ENCODE measurements around the gene GSE1. TPM values are rescaled to one million over a fixed set of nuclear protein-coding genes. Genes with fewer than 3 reads are reported as not detected.

The GSE1 gene
- 7.0 and 10.1 TPM in 2 replicates for total RNA-seq (2014; rRNA removed; shearing (Covaris generic))

DNA sequence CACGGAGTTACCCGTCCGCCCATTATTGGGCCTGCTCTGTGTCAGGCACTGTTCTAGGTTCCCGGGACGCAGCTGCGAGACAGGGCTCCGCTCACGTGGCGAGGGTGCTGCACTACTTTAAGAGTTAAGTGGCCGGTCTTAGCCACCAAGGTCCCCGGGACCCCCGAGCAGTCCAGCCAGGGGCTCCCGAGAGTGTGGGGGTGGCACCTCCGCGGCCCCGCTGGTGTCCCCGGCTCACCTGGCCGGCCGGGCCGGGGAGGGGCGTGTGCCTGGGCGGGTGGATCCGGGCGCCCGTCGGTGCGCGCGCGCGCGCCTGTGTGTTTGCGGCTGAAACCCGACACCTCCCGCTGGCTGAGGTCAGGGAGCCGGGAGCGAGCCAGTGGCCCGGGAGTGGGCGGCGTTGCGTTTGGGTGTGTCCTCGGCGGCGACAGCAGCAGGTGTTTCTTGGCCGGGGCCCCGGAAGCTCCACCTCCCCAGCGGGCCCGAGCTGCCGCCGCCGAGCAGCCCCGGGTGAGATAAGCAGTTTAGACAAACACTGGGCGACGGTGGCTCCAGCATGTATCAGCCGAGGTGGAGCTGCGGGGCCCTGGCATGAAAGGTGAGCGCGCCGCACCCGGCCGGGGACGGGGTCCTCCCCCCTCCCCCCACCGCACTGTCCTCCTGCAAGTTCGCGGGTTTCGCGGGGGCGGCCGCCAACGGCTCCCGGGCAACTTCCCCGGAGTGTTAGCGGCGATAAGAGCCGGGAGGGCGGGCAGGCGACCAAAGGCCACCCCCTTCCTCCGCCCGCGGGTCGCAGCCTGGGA lies at the start of gene GSE1:
Gene GSE1 (plus strand): TSS at position 522 of the 803 bp plus-strand sequence. CDS start 70 bp downstream, at position 592.
- DNase-seq (ENCODE audit: low read depth): peak; percentile 81

GRCh38 chr16:85563515-85564276 lies 49.4 kb upstream of the GSE1 start:
- DNase-seq (ENCODE audit: low read depth): peak; percentile 82

DNA sequence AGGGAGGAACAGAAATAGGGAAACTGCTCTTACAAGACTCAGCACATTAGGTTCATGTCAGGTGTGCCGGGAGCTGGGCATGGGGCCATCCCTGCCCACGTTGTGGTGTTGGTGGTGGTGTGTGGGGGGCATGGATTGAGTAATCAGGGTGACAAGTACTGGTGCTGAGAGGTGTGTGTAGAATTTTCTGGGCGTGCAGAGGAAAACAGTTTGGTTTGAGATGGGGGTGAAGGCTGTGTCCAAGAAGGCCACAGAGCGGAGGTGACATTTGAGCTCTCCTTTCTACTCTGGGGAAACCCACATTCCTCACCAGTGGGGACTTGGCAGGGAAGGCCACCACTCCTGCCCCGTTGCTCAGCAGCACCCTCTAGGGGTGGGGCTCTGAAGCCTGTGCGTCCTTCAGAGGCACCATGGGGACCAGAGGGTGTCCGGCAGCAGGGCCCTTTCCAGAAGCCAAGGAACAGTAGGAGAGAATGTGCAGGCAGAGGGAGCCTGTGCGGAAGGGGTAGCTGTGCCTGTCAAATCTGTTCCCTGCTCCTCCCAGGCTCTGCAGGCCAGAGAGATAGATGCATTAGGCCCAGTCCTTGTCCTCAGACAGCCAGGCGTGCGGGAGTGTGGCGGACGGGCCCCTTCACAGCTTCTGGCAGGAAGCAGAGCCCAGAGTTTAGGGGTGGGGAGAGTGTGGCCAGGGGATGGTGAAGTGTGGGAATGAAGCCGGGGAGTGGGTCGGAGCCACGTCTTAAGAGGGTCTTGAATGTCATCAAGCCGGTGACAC lies 48.7 kb upstream of the GSE1 start:
- DNase-seq (ENCODE audit: low read depth): no peak

DNA sequence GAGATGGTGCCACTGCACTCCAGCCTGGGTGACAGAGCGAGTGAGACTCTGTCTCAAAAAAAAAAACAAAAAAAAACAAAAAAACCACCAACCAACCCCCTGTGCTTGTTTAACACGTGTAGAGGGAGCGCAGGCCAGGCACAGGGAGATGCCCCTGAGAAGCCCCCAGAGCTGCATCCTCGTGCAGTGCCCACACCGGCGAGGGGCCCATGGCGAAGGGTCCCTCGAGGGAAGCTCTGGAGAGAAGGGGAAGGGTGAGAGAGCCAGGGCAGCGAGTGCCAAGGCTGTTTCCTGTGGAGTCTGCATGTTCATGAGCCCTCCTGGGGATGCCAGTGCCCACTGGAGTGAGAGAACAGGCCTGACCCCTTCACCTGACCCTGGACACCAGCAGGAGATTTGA lies 47.8 kb upstream of the GSE1 start:
- DNase-seq (ENCODE audit: low read depth): no peak

DNA sequence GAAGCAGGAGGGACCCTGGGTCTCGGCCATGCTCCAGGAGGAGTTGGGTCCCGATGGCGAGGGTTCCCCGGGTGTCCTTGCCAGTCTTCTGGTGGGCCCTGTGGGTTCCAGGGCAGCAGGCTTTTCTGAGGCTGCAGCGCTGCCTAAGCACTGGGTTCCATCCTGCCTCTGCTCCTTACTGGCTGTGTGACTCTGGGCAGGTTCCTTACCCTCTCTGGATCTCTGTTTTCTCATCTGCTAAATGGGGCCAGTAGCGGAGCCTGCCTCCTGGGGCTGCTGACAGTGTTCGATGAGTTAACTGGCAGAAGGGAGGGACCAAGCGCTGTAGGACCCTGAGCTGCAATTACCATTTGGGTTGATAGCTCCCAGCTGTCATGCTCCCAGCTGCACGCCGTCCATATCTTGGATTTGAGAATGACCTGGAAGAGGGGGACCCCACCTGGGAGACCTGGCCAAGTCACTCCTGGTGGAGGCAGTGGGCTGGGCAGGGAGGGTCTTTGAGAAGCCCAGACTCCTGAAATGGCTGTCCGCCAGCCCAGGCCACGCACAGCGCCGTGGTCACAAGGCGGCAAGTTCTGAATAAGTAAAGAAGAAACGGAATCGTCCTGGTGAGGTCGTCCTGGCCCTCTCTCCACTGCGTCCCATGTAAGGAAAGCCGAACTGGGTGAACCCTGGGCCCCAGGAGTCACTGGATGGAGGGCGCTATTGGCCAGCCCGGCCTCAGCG lies 47.2 kb upstream of the GSE1 start:
- DNase-seq (ENCODE audit: low read depth): no peak

DNA sequence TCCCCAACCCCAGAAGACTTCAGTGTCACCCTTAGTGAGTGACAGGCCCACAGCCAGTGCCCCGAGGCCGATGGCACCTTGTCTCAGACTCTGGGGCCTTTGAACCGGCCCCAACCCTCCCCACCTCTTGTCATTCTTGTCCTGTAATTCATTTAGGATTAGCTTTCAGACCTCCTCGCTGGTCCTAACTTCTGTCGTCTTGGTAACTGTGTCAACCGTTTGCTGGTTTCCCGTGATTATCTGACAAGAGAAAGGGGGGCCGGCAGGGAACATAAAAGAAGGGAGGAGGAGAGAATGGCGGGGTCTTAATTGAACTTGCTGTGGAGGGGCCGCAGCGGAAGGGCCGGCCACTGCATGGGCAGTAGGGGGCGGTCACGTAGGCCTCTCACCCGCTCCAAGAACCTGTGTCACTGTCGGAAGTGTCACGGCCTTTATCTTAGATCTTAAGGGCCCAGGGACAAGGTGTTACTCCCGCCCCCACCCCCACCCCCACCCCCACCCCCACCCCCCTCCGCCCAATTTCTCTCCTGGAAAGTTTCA lies 46.5 kb upstream of the GSE1 start:
- no peak for DNase-seq (ENCODE audit: low read depth)

GRCh38 chr16:85567101-85567866 lies 45.8 kb upstream of the GSE1 start:
- DNase-seq (ENCODE audit: low read depth): no peak

DNA sequence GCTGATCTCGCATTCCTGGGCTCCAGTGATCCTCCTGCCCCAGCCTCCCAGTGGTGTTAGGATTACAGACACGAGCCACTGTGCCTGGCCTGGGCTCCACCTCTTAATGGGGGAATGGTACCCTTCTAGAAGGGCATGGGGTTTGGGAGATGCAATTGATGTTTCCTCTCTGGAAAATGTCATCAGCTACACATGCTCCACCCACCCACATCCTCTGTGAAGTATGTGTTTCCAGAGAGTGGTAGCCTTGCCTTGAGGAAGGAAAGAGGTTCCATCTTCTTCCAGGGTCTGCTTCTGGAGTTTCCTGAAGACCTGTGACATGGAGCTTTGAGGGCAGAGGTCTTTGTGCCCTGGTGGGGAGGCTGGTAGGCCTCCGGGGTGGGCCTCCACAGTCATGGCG lies 45.2 kb upstream of the GSE1 start:
- DNase-seq (ENCODE audit: low read depth): no peak

DNA sequence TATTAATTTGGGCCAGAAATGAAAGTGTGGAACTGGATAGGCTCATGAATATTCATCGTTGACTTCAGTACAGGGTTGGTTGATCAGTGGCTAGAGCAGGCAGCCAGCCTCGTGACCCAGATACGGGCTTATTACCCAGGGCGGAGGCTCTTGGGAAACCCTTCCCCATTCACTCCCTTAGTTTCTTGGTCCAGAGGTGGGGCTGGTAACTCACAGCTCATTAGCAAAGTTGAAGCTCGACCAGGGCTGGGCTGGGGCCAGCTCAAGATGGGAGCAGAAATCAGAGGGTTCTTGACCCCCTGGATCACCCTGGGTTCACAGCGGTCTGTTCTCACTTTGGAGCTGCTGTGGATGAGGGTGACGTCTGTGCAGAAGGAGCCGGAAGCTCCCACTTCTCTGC lies 44.6 kb upstream of the GSE1 start:
- no peak for DNase-seq (ENCODE audit: low read depth)

DNA sequence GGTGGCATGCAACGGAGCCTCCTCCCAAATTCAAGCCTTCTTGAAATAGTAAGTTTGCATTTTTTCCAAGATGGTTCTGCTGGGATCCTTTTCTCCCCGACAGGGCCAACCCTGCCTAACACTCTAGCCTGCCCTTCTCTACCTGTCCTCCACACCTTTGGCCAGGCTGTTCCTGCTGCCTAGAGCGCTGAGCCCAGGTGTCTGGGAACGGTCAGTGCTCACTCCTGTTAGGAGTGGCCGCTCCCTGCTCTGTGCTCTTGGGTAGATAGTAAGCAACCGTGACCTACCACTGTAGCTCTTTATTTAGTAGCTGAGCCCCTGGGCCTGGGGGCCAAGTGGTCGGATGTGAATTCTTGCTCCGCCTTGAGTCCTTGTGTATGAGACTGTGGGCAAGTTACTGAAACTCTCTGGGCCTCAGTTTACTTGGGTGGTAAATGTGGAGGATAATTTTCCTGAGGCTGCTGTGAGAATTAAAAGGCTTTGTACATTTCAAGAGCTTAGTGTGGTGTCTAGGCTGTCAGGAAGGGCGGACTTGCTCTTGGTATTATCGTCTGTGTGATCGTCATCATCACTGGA lies 44.0 kb upstream of the GSE1 start:
- DNase-seq (ENCODE audit: low read depth): no peak

- peak; percentile 90 for DNase-seq (ENCODE audit: low read depth)
Measured at GRCh38 chr16:85569615-85570212, 43.4 kb upstream of the GSE1 start.

GRCh38 chr16:85570213-85570734 lies 42.8 kb upstream of the GSE1 start:
- no peak for DNase-seq (ENCODE audit: low read depth)

DNA sequence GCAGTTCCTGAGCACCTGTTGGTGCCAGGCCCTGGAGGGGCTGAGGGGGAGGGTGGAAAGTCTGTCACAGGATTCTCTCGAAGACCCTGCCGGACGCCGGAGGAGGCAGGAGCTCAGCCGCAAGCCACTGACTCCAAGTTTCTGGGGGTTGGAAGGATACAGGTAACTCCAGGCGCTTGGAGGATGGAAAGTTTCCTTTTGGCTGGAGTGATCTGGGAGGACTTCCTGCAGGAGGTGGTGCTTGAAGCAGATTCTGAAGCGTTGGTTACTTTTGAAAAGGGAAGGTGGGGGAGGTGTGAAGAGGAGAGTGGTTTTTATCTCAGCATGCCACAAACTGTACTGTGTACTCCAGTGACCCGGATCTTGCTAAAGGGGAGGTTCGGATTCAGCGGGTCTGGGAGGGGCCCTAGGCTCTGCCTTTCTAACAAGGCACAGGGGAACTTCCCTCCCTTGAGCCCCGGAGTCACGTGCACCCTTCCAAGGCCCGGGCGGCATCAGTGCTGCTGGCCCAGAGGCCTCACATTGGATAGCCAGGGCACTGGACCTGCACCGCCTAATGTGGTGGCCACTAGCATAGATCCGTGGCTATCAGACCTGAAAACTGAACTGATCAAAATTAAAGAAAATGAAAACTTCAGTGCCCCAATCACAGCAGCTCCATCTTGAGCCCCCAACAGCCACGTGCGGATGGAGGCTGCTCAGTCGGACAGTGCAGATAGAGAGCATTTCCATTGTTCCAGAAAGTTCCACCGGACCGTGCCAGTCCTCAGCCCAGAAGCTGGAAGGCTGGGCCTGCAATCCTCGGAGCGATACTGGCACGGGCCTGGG lies 42.2 kb upstream of the GSE1 start:
- DNase-seq (ENCODE audit: low read depth): no peak

DNA sequence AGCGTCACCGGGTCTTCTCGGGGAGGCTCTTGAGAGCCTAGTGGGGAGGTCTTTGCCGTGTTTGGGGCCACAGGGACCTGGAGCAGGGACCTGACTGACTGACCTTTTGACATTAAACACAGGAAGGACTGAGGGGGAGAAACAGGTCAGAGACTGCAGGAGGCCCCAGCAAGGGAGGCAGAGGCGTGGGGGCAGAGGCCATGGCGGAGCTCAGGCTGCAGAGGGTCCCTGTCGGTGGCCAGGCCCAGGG lies 41.6 kb upstream of the GSE1 start:
- no peak for DNase-seq (ENCODE audit: low read depth)

DNA sequence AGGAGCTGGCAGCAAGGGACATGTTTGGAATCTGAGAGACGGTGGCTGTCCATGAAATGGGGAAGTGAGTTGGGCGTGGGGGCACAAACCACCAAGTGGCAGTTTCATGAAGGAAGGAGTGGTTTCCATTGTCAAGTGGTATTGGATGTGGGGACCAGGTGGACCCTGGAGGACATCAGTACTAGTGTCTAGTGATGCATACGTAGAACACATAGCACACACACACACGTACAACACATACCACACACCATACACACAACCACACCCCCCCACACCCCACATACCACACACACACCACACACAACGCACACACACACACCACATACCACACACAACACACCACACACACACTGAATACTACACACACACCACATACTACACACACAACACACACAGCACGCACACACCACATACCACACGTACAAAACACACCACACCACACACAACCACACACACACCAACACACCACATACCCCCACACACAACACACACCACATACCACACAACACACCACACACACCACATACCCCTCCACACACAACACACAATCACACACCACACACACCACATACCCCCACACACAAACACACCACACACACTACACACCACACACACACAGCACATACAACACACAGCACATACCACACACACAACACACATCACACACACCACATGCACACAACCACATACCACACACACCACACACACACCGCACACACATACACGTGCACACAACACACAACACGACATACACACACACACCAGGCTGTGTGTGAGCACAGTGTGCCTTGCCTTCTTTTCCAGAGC lies 41.1 kb upstream of the GSE1 start:
- DNase-seq (ENCODE audit: low read depth): no peak

- DNase-seq (ENCODE audit: low read depth): no peak
Measured at GRCh38 chr16:85573045-85573695, 40.0 kb upstream of the GSE1 start.
